HG03108 (cell line): Measurements from ENCODE around the gene IFT172.

Source experiments
- ATAC-seq: cut with Tn5 transposase; IDR thresholded peaks from one replicate; pipeline ENCODE4 v1.9.1; 2021; ENCODE audit warnings: moderate library complexity; ENCODE audit not compliant: unreplicated experiment

The IFT172 gene

DNA sequence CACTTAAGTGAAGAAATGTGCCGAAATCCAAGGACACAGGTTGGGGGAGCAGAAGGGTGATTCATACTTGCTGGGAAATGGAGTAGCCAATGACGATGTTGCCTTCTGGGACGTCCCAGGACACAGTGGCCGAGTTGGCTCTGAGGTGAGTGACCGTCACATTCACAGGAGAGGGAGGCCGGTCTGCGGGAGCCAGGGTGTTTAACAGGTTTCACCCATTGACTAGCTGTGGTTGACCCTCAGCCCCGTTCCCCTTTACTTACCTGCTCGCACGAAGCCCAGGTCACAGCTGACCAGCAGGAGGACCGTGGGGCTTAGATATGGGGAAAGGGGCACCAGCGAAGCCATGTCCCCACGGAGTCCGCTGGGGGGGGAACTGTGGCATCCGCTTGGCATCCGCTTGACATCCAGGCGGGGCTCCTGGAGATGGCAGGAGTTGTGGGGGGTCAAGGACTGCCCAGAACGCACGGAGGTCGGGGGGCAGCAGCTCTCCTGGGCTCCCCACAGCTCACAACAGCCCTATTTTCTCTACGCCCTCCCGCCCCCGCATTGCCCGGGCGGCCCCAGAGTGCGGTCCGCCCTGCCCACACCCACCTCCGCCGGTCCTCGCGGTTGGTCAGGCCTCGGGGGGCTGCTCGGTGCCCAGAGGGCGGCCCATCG, 4.9 kb upstream of the IFT172 start:
- no peak for ATAC-seq

DNA sequence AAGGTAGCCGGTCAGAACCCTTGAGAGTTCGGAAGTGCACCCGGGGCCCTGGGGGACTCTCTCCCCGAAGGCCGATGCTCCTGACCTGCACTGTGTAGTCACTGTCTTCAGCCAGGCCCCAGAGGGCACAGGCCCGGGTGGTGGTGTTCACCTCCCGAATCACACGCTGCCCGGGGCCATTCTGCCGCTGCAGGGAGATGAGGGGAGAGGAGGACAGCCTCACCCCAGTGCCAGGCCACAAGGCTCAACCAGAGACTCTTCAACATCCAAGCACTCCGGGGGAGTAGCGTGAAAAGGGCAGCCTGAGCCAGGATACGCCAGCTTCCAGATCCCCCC, 4.4 kb upstream of the IFT172 start:
- no peak for ATAC-seq

DNA sequence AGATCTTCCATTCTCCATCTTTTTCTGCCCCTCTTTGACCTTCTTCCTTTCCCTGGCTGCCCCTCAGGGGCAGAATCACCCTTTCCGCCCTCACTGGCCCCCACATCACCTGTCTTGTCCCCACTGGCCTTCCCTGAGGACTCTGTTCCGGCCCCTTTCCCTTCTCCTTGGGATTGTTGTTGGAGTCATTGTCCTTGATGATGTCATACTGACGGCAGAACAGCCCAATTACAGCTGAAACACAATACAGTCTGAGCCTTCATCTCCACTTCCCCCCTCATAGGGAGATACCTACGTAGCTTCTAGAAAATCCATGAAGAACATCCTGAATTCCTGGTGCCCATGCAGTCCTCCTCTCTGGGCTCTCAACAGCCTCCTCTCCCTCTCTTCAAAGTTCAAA, 3.0 kb upstream of the IFT172 start:
- ATAC-seq, result no peak

DNA sequence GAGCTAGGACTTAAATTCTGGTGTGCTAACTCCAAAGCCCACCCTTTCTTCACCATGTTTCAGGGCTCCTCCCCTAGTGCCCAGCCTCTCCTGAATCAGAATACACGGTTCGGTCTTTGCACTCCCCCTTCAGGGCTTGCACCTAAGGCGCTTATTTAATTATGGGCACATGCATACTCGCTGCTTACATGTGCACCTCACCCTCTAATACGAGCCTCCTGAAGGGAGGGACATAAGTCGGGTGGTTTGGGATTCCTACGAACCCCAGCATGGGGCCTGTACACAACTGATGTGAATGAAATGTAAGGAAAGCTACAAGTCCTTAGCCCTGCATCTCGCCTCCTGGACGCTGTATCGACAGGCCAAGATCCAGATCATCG, 435 bp downstream of the IFT172 start:
- ATAC-seq, result no peak

DNA sequence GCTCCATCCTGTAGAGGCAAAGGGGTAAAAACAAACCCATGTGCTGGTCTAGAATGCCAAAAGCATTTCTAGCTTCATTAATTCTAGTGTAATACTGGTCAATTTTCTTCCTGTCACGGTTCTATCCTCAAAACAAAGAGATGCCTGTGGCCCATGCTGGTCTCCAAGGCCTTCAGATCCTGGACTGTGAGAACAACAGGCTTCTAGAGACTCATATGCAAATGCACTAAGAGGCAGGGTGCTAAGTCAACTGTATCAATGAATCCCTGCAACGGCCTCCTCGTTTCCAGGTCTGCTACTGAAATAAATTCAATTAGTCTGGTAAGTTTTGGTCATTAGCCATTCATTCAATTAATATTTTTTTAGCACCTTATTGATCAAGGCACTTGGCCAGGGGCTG, 4.0 kb downstream of the IFT172 start:
- no peak for ATAC-seq

DNA sequence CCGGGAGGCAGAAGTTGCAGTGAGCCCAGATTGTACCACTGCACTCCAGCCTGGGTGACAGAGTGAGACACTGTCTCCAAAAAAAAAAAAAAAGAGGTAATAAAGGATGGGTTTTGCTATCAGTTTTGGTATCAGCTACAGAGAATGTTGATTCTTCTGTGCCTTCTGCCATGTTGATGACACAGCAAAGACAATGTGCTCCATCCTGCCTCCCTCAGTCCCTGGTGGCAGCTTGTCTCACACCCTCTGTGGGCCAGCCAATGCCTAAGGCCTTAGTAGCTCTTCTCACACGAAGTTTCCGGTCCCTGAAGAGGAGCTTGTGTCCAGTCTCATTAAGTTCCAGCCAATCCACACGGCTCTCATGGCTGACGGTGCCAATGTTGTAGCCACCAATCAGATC, 17.6 kb downstream of the IFT172 start:
- no peak for ATAC-seq

DNA sequence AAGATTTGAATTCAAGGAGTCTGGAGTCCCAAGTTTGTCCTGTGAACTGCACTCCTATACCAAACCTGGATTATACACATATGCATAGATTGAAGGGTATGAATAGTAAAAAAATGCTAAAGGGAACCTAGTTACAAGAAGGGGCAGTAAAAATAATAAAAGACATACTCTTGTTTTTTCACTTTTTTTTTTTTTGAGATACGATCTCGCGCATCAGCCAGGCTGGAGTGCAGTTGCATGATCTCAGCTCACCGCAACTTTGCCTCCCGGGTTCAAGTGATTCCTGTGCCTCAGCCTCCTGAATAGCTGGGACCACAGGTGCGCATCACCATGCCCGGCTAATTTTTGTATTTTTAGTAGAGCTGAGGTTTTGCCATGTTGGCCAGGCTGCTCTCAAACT, 25.1 kb downstream of the IFT172 start:
- ATAC-seq, result no peak

DNA sequence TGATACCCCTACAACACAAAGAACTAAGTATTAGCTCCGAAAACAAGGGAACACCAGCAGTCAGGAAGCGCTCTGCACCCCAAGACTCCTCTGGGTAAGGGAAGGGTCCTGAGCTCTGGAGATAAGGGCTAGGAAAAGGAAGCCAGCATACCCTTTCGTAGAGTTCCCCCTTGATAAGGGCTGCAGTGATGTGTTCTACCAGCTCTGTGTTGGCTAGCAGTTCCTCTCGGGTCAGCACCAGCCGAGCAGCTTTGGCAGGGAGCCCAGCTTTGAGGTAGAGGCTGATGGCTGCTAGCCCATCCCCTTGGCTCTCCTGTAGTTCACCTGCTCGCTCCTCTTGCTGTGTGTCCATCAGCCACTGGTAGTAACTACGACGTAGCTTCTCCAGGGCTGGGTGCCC, 28.4 kb downstream of the IFT172 start:
- ATAC-seq, result no peak

DNA sequence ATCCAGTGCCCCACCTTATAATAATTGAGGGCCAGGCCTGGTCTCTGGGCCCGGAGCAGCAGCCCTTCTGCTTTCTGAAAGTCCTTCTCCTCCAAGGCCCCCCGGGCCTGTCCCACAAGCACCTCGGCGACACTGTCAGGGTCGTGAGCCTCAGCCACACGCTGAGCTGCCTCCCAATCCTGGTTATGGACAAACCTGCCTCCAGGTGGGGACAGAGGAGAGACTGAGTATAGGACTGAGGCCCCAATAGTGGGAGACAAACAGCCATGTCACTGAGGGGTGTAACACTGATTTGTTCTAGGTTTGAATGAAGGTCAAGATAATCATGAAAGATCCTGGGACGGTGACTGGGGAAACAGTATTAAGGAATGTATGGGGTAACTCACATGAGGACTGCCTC, 35.6 kb downstream of the IFT172 start:
- no peak for ATAC-seq

DNA sequence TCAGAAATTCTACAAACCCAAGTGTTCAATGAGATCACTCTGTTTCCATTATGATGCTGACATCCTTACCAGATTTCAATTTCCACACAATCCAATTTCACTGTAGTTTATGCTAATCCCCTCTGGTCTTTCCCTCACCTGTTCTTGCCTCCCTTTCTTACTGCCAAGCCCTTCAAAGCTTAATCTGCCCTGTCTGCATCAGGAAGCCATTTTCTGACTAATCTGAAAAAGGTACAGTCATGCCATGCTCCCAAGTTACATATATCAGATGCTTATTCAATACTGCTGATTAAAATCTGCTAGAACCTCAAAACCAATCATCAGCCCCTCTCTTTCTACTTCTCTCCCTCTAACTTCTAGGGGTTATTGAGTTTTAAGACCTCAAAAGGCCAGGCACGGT, 38.4 kb downstream of the IFT172 start:
- ATAC-seq, result no peak

DNA sequence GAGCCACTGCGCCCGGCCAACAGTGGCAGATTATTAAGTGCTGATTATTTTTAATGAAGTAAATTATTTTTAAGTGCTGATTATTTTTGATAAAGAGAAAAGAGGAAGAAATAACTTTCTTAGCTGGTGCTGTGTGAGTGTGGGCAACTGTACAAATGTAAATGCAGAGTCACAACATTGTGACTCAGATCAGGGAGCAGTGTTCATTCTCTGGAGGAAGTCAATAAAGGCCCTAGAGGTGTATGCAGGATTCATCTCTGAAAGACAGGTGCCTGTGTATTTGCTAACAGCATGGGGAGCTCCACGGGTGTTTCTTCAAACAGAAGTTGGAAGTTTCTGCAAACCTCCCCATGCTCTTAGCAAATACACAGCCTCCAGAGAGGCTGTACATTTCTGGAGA, 41.2 kb downstream of the IFT172 start:
- no peak for ATAC-seq

DNA sequence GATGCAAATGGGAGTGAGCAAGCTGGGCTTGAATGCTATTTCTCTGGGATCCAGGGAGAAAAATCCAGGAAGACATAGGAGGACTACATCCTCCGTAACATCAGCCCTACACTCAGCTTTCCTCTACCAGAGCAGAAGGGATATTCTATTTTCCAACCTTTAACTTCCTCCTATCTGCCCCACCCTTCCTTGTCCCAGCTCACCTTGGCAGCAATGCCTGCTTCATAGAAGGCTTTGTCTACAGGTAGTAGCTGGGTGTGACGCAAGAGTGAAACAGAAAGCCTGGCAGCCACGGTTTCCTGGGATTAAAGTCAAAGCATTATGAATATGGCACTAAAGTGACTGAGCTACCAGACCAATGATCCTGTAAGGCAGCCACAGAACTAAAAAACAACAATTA, 43.5 kb downstream of the IFT172 start:
- ATAC-seq, result no peak

DNA sequence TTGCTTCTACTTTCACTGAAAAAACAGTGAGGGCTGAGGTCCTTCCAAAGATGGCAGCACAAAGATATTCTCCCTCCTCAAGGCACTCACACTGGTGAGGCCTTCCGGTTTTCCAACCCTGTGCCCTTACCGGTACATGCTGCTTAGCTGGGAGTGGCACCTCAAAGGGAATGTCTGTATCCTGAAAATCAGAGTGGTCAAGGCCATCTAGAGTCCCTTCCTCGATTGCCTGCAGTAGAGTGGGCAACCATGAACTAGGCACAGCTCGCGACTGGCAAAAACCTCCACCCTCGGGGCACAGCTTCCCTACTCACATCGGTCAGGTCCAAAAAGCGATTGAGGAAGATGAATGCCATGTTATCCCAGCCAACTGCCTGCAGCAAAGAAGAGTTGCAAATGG, 43.9 kb downstream of the IFT172 start:
- no peak for ATAC-seq

DNA sequence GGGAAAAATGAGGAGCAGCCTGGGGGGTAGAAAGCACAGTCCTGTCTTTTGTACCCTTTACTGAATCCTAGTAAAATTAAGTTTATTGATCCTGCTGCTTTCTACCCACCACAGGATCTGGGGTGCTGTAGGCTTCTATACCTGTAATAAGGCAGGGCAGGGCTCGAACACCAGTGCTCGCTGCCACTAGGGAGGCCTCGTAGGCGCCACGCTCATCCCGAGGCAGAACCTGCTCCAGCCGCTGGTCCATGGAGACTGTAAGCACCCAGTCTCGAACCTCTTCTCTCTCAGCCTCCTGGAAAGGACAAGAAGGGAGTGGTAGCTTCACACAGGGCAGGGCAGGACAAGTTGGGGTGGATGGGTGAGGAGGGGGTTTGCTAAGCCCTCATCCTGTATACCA, 44.4 kb downstream of the IFT172 start:
- ATAC-seq, result no peak

DNA sequence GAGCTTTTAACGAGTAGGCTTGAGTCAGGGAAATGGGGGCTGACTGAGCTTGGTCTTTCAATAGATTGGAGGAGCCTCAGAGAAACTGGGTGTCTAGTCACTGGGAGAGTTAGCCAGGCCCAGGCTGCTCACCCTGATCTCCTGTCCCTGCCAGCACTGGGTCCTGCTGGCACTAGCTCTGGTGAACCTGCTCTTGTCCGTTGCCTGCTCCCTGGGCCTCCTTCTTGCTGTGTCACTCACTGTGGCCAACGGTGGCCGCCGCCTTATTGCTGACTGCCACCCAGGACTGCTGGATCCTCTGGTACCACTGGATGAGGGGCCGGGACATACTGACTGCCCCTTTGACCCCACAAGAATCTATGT, 46.6 kb downstream of the IFT172 start:
- no peak for ATAC-seq

DNA sequence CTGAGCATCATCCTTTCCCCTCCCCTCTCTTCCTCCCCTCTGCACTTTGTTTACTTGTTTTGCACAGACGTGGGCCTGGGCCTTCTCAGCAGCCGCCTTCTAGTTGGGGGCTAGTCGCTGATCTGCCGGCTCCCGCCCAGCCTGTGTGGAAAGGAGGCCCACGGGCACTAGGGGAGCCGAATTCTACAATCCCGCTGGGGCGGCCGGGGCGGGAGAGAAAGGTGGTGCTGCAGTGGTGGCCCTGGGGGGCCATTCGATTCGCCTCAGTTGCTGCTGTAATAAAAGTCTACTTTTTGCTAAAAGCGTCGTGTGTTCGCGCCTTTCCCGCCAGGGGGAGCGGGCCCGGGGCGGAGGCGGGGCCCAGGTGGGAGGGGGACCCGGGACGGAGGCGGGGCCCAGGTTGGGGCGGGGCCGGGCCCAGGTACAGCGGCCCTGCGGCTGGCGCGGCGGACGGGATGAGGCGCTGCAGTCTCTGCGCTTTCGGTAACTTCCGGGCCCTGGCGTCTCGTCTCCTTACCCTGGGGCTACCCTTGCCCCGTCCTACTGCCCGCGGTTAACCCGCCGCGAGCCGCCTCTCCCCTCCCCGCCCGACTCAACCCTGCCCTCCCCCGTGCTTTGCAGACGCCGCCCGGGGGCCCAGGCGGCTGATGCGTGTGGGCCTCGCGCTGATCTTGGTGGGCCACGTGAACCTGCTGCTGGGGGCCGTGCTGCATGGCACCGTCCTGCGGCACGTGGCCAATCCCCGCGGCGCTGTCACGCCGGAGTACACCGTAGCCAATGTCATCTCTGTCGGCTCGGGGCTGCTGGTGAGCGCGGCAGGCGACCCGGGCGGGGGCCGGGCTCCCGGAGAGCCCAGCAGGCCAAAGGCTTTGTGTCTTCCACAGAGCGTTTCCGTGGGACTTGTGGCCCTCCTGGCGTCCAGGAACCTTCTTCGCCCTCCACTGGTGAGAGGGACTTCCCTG, 47.3 kb downstream of the IFT172 start, which contains the start of gene KRTCAP3:
KRTCAP3 (plus strand) TSS at position 424 of the 962 bp plus-strand sequence; CDS start at position 456, 32 bp downstream.
- no peak for ATAC-seq

DNA sequence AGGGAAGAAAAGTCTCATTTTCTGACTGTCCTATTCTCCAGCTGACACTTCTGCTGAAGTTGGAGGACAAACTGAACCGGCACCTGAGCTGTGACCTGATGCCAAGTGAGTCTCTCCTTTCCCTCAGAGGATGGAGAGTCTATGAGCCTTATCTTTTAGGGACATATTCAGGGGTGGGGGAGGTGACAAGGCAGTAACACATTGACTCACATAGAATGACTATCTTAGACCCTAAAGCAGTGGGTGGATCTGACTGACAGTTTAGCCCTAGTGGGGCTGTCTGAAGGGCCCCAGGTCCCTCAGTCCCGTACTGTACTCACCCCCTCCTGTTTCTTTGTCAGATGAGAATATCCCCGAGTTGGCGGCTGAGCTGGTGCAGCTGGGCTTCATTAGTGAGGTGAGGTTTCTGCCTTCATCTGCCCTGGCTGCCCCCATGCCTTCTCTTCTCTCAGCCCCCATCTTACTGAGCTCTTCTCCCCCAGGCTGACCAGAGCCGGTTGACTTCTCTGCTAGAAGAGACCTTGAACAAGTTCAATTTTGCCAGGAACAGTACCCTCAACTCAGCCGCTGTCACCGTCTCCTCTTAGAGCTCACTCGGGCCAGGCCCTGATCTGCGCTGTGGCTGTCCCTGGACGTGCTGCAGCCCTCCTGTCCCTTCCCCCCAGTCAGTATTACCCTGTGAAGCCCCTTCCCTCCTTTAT, 48.2 kb downstream of the IFT172 start:
- no peak for ATAC-seq

DNA sequence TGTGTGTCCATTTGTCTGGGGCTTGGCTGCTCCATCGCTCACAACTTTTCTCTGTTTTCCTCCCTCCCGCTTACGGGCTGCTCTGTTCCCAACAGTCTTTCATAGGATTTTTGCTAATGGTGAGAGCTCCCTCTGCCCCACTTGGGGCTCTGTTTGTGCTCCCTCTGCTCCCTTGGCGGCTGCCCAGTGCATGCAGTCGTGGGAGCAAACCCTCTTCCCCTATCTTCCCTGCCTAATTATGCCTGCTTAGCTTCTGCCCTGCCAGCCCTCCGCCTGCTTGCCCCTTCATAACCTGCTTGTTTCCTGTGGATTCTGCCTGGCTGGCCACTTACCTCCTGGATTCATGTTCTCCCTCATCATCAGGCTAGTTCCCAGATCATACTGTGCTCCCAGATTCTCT, 53.9 kb downstream of the IFT172 start:
- no peak for ATAC-seq

DNA sequence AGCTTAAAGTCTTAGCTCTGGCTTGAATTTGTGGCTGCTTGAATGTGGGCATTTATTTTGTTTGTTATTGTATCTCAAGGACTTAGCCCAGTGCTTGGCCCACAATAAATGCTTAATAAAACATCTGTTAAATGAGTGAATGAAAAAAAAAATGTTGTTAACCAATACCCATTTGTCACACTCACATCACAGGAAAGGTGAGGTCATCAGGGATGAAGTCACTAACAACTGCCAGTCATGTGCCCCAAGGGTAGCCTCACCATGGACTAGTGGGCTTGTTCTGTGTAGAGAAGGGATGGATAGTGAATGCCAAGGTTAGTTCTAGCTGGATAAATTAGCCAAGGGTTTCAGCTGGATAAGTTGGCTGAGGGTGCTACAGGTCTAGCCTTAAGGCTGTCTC, 58.1 kb downstream of the IFT172 start:
- ATAC-seq, result no peak

DNA sequence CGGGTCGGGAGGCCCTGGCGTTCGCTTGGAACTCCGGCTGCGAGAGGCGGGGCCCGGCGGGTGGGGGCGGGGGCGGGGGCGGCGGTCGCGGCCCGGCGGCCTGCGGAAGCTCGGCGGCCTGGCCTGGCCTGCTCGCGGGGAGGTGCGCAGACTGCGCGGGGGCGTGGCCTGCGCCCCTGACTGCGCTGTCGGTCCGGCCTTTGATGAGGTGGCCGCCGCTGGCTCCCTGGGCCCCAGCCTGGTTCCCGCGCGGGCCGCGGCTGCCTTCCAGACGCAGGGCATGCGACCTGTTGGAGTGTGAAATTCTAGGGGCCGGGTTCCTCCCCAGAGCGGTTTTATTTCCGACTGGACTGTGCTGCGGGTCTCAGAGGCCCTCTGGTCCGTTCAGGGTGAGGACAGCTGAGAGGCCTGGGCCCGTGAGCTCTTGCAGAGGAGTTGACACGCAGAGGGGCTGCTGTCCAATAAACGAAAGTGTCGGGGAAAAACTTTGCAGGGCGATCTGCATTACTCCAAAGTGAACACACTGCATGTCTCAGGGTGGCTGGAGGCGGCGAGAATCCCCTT, 60.5 kb downstream of the IFT172 start:
- ATAC-seq, result peak; percentile 68

DNA sequence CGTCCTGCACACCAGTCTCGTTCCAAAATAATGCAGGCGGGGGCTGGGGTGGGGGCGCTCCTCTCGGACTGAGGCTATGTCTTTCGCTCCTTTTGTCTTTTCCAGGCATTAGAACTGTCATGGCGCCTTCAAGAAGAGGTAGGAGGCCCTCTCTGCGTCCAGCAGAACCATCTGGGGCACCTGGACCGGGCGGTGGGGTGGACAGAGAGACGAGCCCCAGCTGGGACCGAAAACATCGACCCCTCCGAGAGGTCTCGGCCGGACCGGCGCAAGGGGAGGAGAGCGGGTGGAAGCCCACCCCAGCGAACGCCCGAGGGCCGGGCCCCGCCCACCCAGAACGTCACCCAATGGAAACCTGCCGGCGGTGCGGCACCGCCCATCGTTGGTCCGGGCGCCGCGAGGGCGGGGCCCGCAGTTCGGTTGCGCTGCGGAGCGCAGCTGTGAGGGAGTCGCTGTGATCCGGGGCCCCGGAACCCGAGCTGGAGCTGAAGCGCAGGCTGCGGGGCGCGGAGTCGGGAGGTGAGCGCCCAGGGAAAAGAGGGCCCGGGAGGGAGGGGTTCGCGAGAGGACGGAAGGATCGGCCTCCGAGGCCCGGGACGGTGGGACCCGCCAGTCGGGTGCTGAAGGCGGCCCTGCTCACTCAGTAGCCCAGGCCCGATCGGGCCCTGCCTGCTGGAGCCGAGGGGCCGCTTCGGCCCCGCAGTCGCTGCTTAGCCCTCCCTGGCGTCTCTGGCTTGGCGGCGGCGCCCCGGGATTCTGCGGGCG, 61.1 kb downstream of the IFT172 start, which contains the start of gene NRBP1:
NRBP1 (plus strand) TSS at position 419 of the 765 bp plus-strand sequence. CDS start 4,643 bp downstream, outside the sequence.
- ATAC-seq, result peak; percentile 88
